SK-N-SH treated with all-trans-retinoic acid at 6 μM for 48 hours (cell line): ENCODE data around the gene FRA10AC1.
A peak's percentile ranks its signal among the peaks of the same experiment; 100 is the strongest.

Source experiments
- GLIS3 ChIP-seq: fragments of 250-450 bp; sonication (Bioruptor Pico); IDR thresholded peaks from 2 replicates; pipeline ENCODE4 v1.5.0; 2020; ENCODE audit warnings: mild to moderate bottlenecking, moderate library complexity
- ISL1 ChIP-seq: fragments of 250-450 bp; sonication (Bioruptor Pico); IDR thresholded peaks from 2 replicates; pipeline ENCODE4 v2.1.2; 2022; ENCODE audit warnings: mild to moderate bottlenecking, moderate library complexity
- OSR1 ChIP-seq: fragments of 250-450 bp; sonication (Bioruptor Pico); IDR thresholded peaks from 2 replicates; pipeline ENCODE4 v1.8.0; 2022; ENCODE audit warnings: moderate library complexity, mild to moderate bottlenecking, inconsistent platforms
- PPARA ChIP-seq: fragments of 250-450 bp; sonication (Bioruptor Pico); IDR thresholded peaks from 2 replicates; pipeline ENCODE4 v1.5.0; 2020; ENCODE audit warnings: mild to moderate bottlenecking, borderline replicate concordance
- RARB ChIP-seq: fragments of 250-450 bp; sonication (Bioruptor Pico); IDR thresholded peaks from 2 replicates; pipeline ENCODE4 v1.8.0; 2021; ENCODE audit warnings: mild to moderate bottlenecking, moderate library complexity
- TCF4 ChIP-seq: fragments of 250-450 bp; sonication (Bioruptor Pico); IDR thresholded peaks from 2 replicates; pipeline ENCODE4 v1.8.0; 2021; ENCODE audit warnings: mild to moderate bottlenecking, moderate library complexity, borderline replicate concordance
- ZC3H10 ChIP-seq: fragments of 250-450 bp; sonication (Bioruptor Pico); IDR thresholded peaks from 2 replicates; pipeline ENCODE4 v1.5.1; 2021; ENCODE audit warnings: mild to moderate bottlenecking, moderate library complexity
- ZFP3 ChIP-seq: fragments of 250-450 bp; sonication (Bioruptor Pico); IDR thresholded peaks from 2 replicates; pipeline ENCODE4 v1.5.0; 2020; ENCODE audit warnings: mild to moderate bottlenecking, moderate library complexity
- ZNF565 ChIP-seq: fragments of 450-650 bp; formaldehyde crosslinking; conservative IDR thresholded peaks from 2 replicates; pipeline ENCODE4 v1.5.0; 2020; ENCODE audit warnings: low read depth, mild to moderate bottlenecking, moderate library complexity
- TF ChIP-seq, protein P1 (sequence below): fragments of 250-450 bp; sonication (Bioruptor Pico); IDR thresholded peaks from 2 replicates; pipeline ENCODE4 v1.5.1; 2020; ENCODE audit warnings: low read depth, mild to moderate bottlenecking, moderate library complexity
- TF ChIP-seq, protein P2 (sequence below): fragments of 250-450 bp; sonication (Bioruptor Pico); IDR thresholded peaks from 2 replicates; pipeline ENCODE4 v1.8.0; 2020; ENCODE audit warnings: mild to moderate bottlenecking, moderate library complexity, borderline replicate concordance
- TF ChIP-seq, protein P3 (sequence below): fragments of 250-450 bp; sonication (Bioruptor Pico); IDR thresholded peaks from 2 replicates; pipeline ENCODE4 v1.5.0; 2020; ENCODE audit warnings: mild to moderate bottlenecking, moderate library complexity
- TF ChIP-seq, protein P4 (sequence below): fragments of 250-450 bp; sonication (Bioruptor Pico); IDR thresholded peaks from 2 replicates; pipeline ENCODE4 v1.8.0; 2021; ENCODE audit warnings: low read depth, mild to moderate bottlenecking, moderate library complexity, borderline replicate concordance

DNA sequence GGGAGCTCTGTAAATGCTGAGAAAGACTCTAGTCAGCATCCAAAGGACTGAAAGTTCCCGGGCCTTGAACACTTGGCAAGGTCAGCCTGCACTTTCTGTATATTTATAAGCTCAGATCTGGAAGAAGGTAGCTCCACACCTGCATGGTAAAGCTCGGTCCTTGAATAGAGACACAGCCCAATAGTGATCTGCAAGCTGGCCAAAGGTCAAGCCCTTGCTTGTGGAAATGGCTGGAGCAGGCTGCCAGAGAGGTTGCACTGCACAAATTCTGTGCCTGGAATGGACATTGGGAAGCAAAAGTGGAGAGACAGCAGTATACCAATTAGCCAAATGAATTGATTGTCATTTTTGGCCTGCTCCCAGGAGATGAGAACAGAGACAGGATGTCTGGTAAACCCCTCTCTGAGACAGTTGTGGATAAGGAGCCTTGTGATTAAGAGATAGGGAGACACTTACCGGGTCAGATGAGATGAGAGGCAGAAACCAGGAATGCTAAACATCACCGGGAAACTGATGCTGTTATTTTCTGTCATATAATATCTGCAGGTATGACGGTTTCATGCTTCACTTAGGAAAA is 8.0 kb upstream of the FRA10AC1 start:
- TF ChIP-seq, protein P1, sequence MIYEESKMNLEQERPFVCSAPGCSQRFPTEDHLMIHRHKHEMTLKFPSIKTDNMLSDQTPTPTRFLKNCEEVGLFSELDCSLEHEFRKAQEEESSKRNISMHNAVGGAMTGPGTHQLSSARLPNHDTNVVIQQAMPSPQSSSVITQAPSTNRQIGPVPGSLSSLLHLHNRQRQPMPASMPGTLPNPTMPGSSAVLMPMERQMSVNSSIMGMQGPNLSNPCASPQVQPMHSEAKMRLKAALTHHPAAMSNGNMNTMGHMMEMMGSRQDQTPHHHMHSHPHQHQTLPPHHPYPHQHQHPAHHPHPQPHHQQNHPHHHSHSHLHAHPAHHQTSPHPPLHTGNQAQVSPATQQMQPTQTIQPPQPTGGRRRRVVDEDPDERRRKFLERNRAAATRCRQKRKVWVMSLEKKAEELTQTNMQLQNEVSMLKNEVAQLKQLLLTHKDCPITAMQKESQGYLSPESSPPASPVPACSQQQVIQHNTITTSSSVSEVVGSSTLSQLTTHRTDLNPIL (CRISPR knock-in tag): no peak
- TF ChIP-seq ZNF565 (CRISPR knock-in tag): no peak
- TF ChIP-seq ZC3H10 (CRISPR knock-in tag): no peak
- TF ChIP-seq, protein P2, sequence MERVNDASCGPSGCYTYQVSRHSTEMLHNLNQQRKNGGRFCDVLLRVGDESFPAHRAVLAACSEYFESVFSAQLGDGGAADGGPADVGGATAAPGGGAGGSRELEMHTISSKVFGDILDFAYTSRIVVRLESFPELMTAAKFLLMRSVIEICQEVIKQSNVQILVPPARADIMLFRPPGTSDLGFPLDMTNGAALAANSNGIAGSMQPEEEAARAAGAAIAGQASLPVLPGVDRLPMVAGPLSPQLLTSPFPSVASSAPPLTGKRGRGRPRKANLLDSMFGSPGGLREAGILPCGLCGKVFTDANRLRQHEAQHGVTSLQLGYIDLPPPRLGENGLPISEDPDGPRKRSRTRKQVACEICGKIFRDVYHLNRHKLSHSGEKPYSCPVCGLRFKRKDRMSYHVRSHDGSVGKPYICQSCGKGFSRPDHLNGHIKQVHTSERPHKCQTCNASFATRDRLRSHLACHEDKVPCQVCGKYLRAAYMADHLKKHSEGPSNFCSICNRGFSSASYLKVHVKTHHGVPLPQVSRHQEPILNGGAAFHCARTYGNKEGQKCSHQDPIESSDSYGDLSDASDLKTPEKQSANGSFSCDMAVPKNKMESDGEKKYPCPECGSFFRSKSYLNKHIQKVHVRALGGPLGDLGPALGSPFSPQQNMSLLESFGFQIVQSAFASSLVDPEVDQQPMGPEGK (CRISPR knock-in tag): no peak
- peak; percentile 66 for TF ChIP-seq ISL1 (CRISPR knock-in tag)
- no peak for TF ChIP-seq ZFP3 (CRISPR knock-in tag)
- TF ChIP-seq, protein P3, sequence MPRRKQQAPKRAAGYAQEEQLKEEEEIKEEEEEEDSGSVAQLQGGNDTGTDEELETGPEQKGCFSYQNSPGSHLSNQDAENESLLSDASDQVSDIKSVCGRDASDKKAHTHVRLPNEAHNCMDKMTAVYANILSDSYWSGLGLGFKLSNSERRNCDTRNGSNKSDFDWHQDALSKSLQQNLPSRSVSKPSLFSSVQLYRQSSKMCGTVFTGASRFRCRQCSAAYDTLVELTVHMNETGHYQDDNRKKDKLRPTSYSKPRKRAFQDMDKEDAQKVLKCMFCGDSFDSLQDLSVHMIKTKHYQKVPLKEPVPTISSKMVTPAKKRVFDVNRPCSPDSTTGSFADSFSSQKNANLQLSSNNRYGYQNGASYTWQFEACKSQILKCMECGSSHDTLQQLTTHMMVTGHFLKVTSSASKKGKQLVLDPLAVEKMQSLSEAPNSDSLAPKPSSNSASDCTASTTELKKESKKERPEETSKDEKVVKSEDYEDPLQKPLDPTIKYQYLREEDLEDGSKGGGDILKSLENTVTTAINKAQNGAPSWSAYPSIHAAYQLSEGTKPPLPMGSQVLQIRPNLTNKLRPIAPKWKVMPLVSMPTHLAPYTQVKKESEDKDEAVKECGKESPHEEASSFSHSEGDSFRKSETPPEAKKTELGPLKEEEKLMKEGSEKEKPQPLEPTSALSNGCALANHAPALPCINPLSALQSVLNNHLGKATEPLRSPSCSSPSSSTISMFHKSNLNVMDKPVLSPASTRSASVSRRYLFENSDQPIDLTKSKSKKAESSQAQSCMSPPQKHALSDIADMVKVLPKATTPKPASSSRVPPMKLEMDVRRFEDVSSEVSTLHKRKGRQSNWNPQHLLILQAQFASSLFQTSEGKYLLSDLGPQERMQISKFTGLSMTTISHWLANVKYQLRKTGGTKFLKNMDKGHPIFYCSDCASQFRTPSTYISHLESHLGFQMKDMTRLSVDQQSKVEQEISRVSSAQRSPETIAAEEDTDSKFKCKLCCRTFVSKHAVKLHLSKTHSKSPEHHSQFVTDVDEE (CRISPR knock-in tag): peak; percentile 64; the same call in 1 of the 2 replicates
- no peak for TF ChIP-seq GLIS3 (CRISPR knock-in tag)
- TF ChIP-seq, protein P4, sequence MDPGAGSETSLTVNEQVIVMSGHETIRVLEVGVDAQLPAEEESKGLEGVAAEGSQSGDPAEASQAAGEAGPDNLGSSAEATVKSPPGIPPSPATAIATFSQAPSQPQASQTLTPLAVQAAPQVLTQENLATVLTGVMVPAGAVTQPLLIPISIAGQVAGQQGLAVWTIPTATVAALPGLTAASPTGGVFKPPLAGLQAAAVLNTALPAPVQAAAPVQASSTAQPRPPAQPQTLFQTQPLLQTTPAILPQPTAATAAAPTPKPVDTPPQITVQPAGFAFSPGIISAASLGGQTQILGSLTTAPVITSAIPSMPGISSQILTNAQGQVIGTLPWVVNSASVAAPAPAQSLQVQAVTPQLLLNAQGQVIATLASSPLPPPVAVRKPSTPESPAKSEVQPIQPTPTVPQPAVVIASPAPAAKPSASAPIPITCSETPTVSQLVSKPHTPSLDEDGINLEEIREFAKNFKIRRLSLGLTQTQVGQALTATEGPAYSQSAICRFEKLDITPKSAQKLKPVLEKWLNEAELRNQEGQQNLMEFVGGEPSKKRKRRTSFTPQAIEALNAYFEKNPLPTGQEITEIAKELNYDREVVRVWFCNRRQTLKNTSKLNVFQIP (CRISPR knock-in tag): no peak
- no peak for TF ChIP-seq PPARA (CRISPR knock-in tag)
- no peak for TF ChIP-seq OSR1 (CRISPR knock-in tag)
- peak; percentile 73; the same call in 1 of the 2 replicates for TF ChIP-seq TCF4 (CRISPR knock-in tag)
- no peak for TF ChIP-seq RARB (CRISPR knock-in tag)
